HG02840 (cell line): Measurements from ENCODE around the gene TUSC2.
"Not testable (repeated sequence)": the region's sequence is repeated elsewhere in the genome, so short reads cannot be mapped to it uniquely, and the experiment has no call there.

Experiments
- ATAC-seq: cut with Tn5 transposase; IDR thresholded peaks from one replicate; pipeline ENCODE4 v1.9.1; 2021; ENCODE audit warnings: mild to moderate bottlenecking, moderate library complexity, moderate number of reproducible peaks; ENCODE audit not compliant: unreplicated experiment, low FRiP score

The TUSC2 gene

GRCh38 chr3:50319894-50320625, 8.0 kb downstream of the TUSC2 start:
- no peak for ATAC-seq

- no peak for ATAC-seq
Observed at GRCh38 chr3:50319181-50319893, 8.7 kb downstream of the TUSC2 start.

- ATAC-seq = no peak
Observed at GRCh38 chr3:50318615-50319014, 9.4 kb downstream of the TUSC2 start.

GRCh38 chr3:50318163-50318562, 9.9 kb downstream of the TUSC2 start:
- ATAC-seq = no peak

- no peak for ATAC-seq
Observed at GRCh38 chr3:50317300-50317699, 10.7 kb downstream of the TUSC2 start.

DNA sequence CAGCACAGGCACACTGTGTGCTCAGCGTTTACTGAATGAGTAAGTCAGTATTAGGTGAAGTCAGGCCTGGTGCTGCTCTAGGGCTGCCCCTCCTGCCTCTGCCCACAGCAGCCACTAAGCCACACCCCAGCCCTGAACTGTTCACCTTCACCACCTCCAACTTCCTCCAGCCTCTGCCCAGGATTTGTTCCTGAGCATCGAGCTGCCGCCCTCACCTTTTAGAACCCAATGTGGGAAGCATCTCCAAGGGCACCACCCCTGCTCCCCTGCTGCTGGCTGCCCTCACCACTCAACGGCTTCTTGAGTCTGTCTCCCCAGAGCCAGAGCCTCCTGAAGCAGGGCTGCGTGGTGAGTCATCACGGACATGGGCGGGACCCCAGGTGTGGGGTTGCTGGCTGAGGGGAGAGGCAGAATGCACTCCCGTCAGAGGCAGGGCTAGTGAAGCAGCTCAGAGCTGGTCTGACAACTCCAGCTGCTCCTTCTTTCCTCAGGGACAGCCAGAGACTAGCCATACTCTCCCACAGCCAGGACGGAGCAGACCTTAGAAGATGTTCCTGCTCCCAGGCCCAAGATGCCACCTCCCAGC, 11.3 kb downstream of the TUSC2 start:
- no peak for ATAC-seq

GRCh38 chr3:50314816-50315215, 13.2 kb downstream of the TUSC2 start:
- ATAC-seq = no peak

- no peak for ATAC-seq
Observed at GRCh38 chr3:50314342-50314741, 13.7 kb downstream of the TUSC2 start.

DNA sequence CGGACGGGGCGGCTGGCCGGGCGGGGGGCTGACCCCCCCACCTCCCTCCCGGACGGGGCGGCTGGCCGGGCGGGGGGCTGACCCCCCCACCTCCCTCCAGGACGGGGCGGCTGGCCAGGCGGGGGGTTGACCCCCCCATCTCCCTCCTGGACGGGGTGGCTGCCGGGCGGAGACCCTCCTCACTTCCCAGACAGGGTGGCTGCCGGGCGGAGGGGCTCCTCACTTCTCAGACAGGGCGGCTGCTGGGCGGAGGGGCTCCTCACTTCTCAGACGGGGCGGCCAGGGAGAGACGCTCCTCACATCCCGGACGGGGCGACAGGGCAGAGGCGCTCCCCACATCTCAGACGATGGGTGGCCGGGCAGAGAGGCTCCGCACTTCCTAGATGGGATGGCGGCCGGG, 16.0 kb downstream of the TUSC2 start:
- not testable (repeated sequence) for ATAC-seq

- no peak for ATAC-seq
Observed at GRCh38 chr3:50304601-50305000, 23.4 kb downstream of the TUSC2 start.

DNA sequence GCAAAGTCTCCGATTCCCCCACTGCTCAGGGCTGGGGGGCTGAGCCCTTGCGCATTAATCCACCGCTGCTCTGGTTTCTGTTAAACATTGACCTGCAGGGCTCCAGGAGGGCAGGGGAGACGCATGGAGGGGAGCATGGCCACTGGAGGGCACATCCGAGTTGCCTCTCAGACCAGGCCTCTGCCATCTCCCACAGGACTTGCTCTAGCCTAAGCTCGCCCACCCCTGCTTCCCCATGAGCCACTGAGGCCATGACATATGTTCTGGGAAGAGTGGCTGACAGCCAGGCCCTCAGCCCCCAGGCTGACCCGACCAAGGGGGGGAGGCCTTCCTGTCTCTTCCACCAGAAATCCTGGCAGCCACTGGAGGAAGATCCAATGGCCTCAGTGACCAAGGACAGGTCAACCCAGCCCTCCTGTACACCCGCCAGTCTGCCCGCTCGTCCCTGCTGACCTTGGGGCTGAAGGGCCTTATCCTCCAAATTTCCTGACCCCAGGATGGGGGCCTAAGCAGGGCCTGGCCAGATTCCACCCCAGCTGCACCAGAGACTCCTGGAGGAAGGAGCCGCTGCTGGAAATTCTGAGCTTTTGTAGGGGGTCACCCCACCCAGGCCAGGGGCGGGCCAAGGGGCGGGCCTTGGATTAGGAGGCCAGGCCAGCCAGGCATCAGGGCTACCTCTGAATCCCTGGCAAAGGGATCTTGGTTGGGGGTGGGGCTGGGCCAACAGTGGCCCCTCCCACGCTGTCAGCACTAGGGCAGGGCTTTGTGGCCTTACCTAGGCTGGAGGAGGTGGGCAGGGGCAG, 24.8 kb downstream of the TUSC2 start, which contains the start of gene HYAL1:
Gene HYAL1 (minus strand): TSS at position 562 of the 803 bp plus-strand sequence. CDS start 618 bp downstream, outside the sequence.
- ATAC-seq = no peak

GRCh38 chr3:50302095-50303012, 25.7 kb downstream of the TUSC2 start:
- no peak for ATAC-seq

DNA sequence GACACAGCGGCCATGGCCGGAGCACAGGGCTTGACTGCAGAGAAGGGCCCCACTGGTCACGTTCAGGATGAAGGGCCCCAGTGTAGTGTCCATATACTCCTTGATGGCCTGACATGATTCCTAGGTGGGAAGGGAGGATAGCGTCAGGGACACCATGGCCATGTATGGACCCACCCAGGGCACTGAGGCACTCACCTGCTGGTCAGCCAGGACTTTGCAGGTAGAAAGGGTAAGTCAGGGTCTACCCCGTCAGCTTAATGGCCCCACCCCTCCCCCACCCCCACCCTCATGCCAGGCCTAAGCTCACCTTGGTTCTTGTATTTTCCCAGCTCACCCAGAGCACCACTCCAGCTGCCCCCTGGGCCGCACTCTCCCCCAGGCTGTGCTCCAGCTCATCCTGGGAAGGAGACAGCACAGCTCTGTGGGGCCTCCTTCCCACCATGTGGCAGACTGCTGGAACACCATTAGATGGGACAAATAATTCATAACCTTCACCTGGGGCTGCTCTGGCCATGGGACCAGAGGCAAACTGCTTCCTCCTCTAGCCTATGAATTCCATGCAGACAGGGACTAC, 27.3 kb downstream of the TUSC2 start:
- ATAC-seq = no peak

DNA sequence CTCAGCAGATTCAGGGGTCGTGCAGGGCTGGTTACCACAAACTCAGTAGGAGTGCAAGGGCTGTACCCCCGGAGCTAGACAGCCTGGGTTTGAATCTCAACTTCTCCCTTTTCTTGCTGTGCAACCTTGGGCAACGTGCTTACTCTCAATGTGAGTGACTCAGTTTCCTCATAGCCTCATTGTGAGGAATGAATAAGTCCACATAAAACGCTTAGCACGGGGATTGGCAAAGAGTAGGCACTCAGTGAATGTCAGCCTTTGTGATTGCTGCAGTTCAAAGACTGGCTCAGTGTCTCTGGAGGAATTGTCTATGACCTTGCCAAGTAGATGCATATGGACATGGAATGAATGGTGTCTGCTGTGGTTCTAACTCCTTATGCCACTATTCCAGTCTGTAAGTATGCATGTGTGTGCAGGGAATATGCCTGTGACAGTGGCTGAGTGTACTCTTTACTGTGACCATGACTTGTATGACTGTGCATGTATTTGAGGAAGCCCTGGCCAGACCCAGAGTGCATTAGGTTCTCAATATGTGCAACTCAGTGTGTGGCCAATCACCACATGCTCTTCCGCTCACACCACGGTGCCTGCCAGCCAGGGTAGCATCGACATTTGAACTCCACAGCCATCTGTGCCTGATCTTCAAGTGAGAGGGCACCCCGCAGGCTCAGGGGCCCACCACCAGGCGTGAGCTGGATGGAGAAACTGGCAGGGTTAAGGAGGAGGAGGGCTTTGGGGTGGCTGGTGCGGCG, 27.9 kb downstream of the TUSC2 start:
- no peak for ATAC-seq

GRCh38 chr3:50299638-50299928, 28.4 kb downstream of the TUSC2 start:
- no peak for ATAC-seq

DNA sequence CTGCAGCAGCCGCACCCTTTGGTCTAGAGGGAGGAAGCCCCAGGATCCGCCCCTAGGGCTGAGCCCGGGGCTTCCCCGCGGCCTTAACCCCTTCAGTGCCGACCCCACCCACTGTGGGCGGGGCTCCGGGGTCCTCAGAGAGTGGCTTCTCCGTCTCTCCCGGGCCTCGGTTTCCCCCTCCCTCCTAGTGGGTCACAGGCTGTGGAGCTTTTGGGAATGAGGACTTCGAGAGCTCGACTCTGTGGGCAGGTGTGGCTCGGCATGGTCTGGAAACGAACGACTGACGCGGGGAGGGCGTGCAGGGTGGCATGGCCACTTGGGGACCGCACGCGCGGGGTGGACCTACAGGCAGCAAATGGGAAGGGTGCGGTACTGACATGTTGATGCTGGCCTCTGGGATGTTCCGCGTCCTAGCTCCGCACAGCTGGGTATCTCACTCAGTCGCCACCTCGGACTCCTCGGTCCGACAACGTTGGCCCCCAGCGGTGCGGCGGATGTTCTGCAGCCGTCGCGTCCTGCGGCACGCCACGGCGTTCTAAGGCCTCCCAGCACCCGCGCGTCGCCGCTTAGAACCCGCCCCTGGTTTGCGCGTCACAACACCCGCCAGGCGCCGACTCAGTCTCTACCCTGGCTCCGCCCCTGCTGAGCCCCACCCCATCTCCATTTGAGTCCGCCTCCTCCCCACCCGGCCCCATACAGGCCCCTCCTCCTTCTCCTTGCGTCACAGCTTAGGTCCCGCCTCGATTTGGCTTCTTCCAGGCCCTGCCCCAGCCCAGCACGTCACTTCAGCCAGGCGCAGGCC, 29.0 kb downstream of the TUSC2 start, which contains the start of the genes HYAL3 and NAA80:
Gene HYAL3 (minus strand): TSS at position 570 of the 802 bp plus-strand sequence. CDS start 3,803 bp downstream, outside the sequence.
Gene NAA80 (minus strand): TSS at position 570 of the 802 bp plus-strand sequence. CDS start 1,942 bp downstream, outside the sequence.
- peak; percentile 85 for ATAC-seq

DNA sequence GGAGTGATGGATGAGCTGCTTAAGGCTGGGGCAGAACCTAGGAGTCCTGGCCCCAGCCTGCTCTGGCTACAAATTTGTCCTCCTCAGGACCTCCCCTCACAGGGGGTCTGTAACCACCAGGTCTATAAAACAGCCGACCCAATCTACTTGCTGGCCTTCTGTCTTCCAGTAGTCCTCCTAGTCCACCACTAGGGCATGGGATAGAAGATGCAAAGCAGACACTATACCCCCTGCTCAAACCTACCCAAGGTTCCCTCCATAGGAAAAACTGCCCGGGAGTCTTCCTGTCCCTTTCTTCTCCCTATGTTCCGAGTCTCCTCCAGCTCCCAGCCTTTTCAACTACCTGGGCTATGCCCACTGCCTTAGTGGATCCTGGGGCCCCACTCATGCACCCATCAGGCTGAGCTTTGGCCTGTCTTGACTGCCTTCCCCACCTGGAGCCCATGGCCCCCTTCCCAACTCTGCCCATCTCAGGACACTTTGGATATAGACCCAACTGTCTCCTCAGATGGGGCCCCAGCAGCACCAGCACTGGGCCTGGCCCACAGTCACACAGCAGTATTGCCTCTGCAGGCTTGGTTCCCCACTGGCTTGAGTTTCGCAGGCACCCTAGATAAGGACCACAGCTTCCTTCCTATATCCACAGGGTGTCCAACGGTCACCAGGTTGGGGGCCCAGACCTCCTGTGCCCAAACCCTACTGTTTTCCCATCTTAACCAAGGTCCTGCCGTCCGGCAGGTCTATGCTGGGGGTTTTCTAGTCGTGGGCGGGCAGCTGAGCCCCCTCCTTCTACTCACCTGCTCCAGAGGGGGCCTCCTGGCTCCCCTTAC, 29.9 kb downstream of the TUSC2 start:
- ATAC-seq = no peak
